Retinal pigment epithelial cell (primary cell): ENCODE results near the gene HOXC9.

Experiments
- DNase-seq: peaks from one replicate; pipeline ENCODE4 v3.0.0-alpha.2; 2010; ENCODE audit warnings: low read depth
- H3K4me3 ChIP-seq: 2 replicates; pipeline ENCODE4 v1.5.1; 2011; ENCODE audit warnings: mild to moderate bottlenecking, low read length, control low read depth, moderate library complexity
- TF ChIP-seq, protein P1 (sequence below): conservative IDR thresholded peaks from 2 replicates; pipeline ENCODE4 v1.5.1; 2011; ENCODE audit warnings: low read depth, low read length, control low read depth, inconsistent platforms

The HOXC9 gene

DNA sequence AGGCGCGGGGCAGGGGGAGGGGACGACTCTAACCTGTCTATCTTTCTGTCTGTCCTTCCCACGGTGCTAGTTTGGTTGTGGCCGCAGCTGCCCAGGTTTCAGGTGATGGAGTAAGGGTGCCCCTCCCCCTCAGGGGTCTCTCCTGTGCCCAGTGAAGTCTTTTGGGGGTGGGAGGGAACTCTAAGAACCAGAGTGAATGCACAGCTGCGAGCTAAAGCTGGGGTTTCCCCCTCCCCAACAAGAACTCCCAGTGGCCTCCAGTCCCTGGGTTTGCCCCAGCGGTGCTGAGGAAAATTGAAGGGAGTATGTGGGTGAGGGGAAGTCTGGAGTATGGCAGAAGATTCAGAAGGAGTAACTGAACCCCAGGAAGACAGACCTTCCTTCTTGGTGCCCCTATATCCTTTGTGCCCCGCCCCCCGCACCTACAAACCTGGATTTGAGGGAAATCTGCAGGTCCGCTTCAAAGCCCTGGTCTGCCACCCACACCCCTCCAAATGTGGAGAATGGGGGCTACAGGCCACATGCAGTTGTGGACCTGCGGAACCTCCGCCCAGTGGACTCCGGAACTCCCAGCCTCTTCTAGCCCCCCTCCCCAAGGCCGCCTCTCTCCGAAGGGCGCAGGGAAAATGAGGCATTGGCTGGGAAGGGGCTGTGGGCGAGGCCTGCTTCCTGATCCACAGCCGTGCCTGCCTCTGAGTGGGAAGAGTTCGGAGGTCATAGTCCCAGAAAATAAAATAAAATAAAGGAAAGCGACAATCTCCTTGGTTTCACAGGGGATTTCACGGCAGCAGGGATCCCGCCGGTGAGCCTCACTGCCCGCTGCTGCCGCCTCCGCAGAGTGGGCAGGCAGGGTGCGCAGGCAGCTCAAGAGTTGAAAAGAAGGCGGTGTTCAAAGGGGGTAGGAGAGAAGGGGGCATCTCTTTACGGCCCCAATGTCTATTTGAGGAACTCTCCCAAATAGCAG is 3.4 kb upstream of the HOXC9 start:
- no peak overlapping the region for H3K4me3 ChIP-seq
- DNase-seq, result no peak
- TF ChIP-seq, protein P1, sequence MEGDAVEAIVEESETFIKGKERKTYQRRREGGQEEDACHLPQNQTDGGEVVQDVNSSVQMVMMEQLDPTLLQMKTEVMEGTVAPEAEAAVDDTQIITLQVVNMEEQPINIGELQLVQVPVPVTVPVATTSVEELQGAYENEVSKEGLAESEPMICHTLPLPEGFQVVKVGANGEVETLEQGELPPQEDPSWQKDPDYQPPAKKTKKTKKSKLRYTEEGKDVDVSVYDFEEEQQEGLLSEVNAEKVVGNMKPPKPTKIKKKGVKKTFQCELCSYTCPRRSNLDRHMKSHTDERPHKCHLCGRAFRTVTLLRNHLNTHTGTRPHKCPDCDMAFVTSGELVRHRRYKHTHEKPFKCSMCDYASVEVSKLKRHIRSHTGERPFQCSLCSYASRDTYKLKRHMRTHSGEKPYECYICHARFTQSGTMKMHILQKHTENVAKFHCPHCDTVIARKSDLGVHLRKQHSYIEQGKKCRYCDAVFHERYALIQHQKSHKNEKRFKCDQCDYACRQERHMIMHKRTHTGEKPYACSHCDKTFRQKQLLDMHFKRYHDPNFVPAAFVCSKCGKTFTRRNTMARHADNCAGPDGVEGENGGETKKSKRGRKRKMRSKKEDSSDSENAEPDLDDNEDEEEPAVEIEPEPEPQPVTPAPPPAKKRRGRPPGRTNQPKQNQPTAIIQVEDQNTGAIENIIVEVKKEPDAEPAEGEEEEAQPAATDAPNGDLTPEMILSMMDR, result no peak

DNA sequence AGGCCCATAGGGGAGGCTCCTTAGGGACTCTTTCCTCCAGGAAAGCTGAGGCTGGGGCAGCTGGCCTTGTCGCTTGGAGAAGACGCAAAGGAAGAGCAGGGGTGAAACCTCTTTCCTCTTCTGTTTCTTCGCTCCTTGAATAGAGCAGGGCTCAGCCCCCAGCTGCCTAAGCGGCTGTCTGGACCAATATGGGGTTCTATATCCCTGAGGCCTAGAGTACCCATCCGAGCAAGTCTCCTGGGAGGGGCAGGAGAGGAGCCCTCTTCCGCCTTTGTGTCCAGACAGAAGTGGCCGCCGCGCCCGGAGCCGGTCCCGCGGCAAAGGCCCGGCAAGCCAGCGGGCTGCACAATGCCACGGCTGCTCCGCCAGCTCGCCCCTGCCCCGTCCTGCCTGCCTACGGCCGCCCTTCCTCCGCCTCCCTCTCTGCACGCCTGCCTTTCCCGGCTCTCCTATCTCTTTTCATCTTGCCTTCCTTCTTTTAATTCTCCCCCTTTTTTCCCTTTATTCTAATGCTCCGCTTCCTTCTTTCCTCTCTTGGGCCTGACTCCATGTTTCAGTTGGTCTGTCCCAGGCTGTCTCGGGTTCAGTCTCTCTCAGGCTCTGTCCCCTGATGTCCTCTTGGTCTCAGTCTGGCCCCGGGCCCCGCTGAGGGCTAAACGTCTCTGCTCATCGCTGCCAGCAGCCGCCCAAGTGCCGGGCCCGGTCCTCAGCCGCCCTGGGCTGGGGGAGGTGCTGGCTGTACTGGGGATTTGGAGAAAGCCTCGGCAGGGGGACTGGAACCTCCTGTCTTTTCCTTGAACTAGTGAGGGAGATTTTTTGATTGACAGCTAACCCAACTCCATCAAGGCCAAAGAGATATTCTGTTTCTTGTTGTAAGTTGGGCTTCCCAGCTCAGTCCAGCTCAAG is 2.5 kb upstream of the HOXC9 start:
- DNase-seq, result no peak
- no peak overlapping the region for H3K4me3 ChIP-seq
- TF ChIP-seq, protein P1, result no peak

DNA sequence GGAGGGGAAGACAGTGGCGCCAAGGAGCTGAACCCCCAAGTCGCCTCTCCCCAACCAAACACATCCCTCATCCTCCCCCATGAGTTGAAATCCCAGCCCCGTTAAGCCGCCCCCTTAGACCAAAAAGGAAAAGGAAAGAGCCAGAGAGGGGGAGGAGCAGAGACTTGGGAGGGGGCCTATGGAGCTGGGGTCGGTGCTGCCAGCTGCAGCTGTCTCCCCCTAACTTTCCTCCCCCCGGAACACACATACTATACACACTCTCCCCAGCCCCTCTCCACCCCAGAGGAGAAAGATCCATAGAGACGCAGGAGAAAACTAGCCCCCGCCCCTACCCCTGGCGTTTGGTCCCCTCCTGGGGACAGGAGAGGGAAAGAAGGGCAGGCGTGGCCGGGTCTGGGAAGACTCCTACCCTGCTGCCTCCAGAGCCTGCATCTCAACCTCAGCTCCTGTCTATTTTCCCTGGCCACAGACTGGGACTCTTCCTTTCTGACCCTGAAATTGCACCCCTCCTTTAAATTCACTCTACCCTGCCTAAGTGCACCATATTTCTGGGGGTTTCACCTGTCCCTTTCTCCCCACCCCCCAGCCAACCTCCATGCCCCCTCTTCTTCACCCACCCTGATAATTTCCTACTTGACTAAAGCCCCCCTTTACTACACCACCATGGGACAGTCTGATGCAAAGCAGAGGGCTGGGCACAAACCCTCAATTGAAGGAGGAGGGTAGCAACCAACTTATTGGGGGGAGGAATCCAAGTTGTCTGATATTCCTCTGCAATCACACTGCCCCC is 1.7 kb upstream of the HOXC9 start:
- no peak overlapping the region for H3K4me3 ChIP-seq
- no peak for DNase-seq
- TF ChIP-seq, protein P1, result no peak

DNA sequence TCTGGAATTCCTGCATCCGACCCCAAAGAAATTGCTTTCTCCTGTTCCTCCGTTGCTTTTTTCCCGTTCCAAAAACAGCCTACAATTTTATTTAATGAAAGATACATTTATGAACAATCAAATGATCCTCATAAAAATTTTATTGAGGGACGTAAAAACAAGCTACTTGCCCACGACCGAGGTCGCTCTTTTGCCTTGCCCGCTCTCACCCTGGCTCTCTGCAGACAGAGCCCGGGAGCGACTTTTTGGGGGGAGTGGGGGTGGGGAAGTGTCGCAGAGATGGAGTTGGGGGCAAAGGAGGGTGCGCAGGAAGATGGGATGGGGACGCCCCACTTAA is 1.1 kb upstream of the HOXC9 start:
- TF ChIP-seq, protein P1, result no peak
- no peak for DNase-seq
- H3K4me3 ChIP-seq, result no peak overlapping the region

DNA sequence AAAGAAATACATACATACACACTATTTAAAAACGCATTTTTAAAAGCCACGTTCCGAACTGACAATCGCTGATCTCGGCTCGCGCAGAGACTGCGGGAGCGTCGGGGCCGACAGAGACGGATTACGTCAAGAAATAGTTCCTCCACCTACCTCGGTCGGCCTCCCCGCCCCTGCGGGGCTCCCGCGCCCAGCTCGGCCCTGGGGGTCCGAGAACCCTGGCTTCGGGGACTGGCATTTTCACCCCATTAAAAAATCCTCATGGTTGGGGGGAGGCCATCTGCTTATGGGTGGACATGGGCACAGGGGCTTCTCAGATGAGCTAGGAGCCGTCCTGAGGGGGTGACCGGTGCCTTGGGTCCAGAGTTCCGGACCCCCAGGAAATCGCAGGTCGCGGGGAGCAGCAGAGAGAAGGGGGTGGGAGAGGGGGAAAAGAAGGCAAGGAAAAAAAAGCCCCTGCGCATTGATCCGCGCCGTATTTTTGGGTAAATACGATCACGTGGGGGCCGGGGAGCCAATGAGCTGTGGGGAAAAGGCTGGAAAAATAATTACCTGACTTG is 324 bp upstream of the HOXC9 start:
- TF ChIP-seq, protein P1, result no peak
- no peak overlapping the region for H3K4me3 ChIP-seq
- DNase-seq, result no peak
